ENCODE measurements around the gene CEMIP.
A peak's percentile ranks its signal among the peaks of the same experiment; 100 is the strongest.

- TF ChIP-seq REST (IDR thresholded peaks at IDR 0.05; ENCODE audit: low read depth) (no peak), CTCF (IDR thresholded peaks at IDR 0.05 in 2 of 3, conservative IDR thresholded peaks at IDR 0.05 in 1 of 3; ENCODE audit: borderline replicate concordance in 1 of 3, insufficient read depth in 1 of 3, low read depth in 2 of 3, low read length in 2 of 3) (peak; percentile 13 to 56 (median 48); a peak in 5 of 6 replicates), POLR2A (IDR thresholded peaks at IDR 0.05; ENCODE audit: borderline replicate concordance, extremely low read depth, insufficient read depth, insufficient read length) (no peak), CEBPB (IDR thresholded peaks at IDR 0.05; ENCODE audit: low read depth) (no peak), EZH2phosphoT487 (IDR thresholded peaks at IDR 0.05; ENCODE audit: borderline replicate concordance) (no peak), YY1 (IDR thresholded peaks at IDR 0.05; ENCODE audit: extremely low read depth, insufficient replicate concordance, low read depth, low read length) (no peak), EGR1 (IDR thresholded peaks at IDR 0.05; ENCODE audit: low read depth) (no peak), POLR2AphosphoS5 (IDR thresholded peaks at IDR 0.05; ENCODE audit: low read depth, low read length) (no peak), EZH2 (IDR thresholded peaks at IDR 0.05) (no peak), SP1 (IDR thresholded peaks at IDR 0.05; ENCODE audit: low read depth) (no peak), FOSL1 (IDR thresholded peaks at IDR 0.05; ENCODE audit: low read depth) (no peak), JUND (IDR thresholded peaks at IDR 0.05) (no peak), SIN3A (IDR thresholded peaks at IDR 0.05; ENCODE audit: low read depth) (no peak)
- TF ChIP-seq, protein P1, sequence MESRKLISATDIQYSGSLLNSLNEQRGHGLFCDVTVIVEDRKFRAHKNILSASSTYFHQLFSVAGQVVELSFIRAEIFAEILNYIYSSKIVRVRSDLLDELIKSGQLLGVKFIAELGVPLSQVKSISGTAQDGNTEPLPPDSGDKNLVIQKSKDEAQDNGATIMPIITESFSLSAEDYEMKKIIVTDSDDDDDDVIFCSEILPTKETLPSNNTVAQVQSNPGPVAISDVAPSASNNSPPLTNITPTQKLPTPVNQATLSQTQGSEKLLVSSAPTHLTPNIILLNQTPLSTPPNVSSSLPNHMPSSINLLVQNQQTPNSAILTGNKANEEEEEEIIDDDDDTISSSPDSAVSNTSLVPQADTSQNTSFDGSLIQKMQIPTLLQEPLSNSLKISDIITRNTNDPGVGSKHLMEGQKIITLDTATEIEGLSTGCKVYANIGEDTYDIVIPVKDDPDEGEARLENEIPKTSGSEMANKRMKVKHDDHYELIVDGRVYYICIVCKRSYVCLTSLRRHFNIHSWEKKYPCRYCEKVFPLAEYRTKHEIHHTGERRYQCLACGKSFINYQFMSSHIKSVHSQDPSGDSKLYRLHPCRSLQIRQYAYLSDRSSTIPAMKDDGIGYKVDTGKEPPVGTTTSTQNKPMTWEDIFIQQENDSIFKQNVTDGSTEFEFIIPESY (IDR thresholded peaks at IDR 0.05; ENCODE audit: extremely low read depth, insufficient replicate concordance, low read length): no peak
These were observed 56.2 kb downstream of the CEMIP start for GRCh38 chr15:80835336-80835735.

Data from HCT116 (cell line).